Measurements from ENCODE around the gene SLC15A4. TPM values are rescaled to one million over a fixed set of nuclear protein-coding genes. Genes with fewer than 3 reads are reported as not detected.

Gene SLC15A4
- total RNA-seq, 1 donor from 2014 or later, result 49.6 TPM

GRCh38 chr12:128792881-128793280 lies 30.9 kb downstream of the SLC15A4 start:
- H3K4me3 ChIP-seq (ENCODE audit: low read depth, low read length), result no peak overlapping the region
- no peak for DNase-seq (ENCODE audit: low read depth)
- TF ChIP-seq CTCF (conservative IDR thresholded peaks at IDR 0.05; ENCODE audit: low read depth, low read length), result no peak

- no peak for TF ChIP-seq CTCF (conservative IDR thresholded peaks at IDR 0.05; ENCODE audit: low read depth, low read length)
- no peak for DNase-seq (ENCODE audit: low read depth)
Measured at GRCh38 chr12:128792398-128792797, 31.4 kb downstream of the SLC15A4 start.

GRCh38 chr12:128791395-128792322 lies 32.1 kb downstream of the SLC15A4 start:
- no peak overlapping the region for H3K4me3 ChIP-seq (ENCODE audit: low read depth, low read length)
- DNase-seq (ENCODE audit: low read depth), result no peak
- no peak for TF ChIP-seq CTCF (conservative IDR thresholded peaks at IDR 0.05; ENCODE audit: low read depth, low read length)

More at GRCh38 chr12:128792398-128792797, 31.4 kb downstream of the SLC15A4 start:
- H3K4me3 ChIP-seq (ENCODE audit: low read depth, low read length), result no peak overlapping the region

- H3K4me3 ChIP-seq (ENCODE audit: low read depth, low read length), result no peak overlapping the region
- DNase-seq (ENCODE audit: low read depth), result no peak
- TF ChIP-seq CTCF (conservative IDR thresholded peaks at IDR 0.05; ENCODE audit: low read depth, low read length), result no peak
Measured at GRCh38 chr12:128790653-128791373, 32.9 kb downstream of the SLC15A4 start.

GRCh38 chr12:128790221-128790620 lies 33.5 kb downstream of the SLC15A4 start:
- no peak for TF ChIP-seq CTCF (conservative IDR thresholded peaks at IDR 0.05; ENCODE audit: low read depth, low read length)

GRCh38 chr12:128789356-128789929 lies 34.3 kb downstream of the SLC15A4 start:
- DNase-seq (ENCODE audit: low read depth), result no peak
- no peak overlapping the region for H3K4me3 ChIP-seq (ENCODE audit: low read depth, low read length)
- no peak for TF ChIP-seq CTCF (conservative IDR thresholded peaks at IDR 0.05; ENCODE audit: low read depth, low read length)

More at GRCh38 chr12:128790221-128790620, 33.5 kb downstream of the SLC15A4 start:
- H3K4me3 ChIP-seq (ENCODE audit: low read depth, low read length), result no peak overlapping the region
- DNase-seq (ENCODE audit: low read depth), result no peak

All from epithelial cell of proximal tubule (primary cell).